Gastrocnemius medialis (tissue), 4 donors: Measurements from ENCODE around the gene ARL15. TPM values are rescaled to one million over a fixed set of nuclear protein-coding genes. Genes with fewer than 3 reads are reported as not detected.

ENCODE experiments used
- ATAC-seq, 2 donors: fragments of 150-250 bp; one replicate each; pipeline ENCODE4 v1.9.1; 2016
- DNase-seq, 2 donors: peaks; one replicate each; pipeline ENCODE4 v3.0.0-alpha.2; 2019
- H3K27ac ChIP-seq, 4 donors: fragments of 200-600 bp; sonication (generic); 1 replicate in 1 of 4; 2 replicates in 3 of 4; pipeline ENCODE4 v1.5.1; 2016 to 2018; ENCODE audit warnings: mild to moderate bottlenecking in 2 of 4, moderate library complexity in 1 of 4
- H3K27me3 ChIP-seq, 3 donors: fragments of 200-600 bp; sonication (generic) in 2 of 3; 1 replicate in 1 of 3; 2 replicates in 2 of 3; pipeline versions ENCODE4 v1.5.1 to v1.6.0; 2016 to 2019; ENCODE audit warnings: mild to moderate bottlenecking in 1 of 3, moderate library complexity in 1 of 3
- H3K36me3 ChIP-seq, 2 donors: fragments of 200-600 bp; sonication (generic) in 1 of 2; one replicate each; pipeline ENCODE4 v1.5.1; 2017 to 2018
- H3K4me1 ChIP-seq, 2 donors: fragments of 200-600 bp; sonication (generic) in 1 of 2; one replicate each; pipeline ENCODE4 v1.5.1; 2016 to 2017; ENCODE audit warnings: mild to moderate bottlenecking in 2 of 2
- H3K4me3 ChIP-seq, 4 donors: fragments of 200-600 bp; sonication (generic) in 3 of 4; 1 replicate in 1 of 4; 2 replicates in 3 of 4; pipeline ENCODE4 v1.5.1; 2016 to 2019; ENCODE audit warnings: mild to moderate bottlenecking in 2 of 4
- H3K9me3 ChIP-seq, 3 donors: fragments of 200-600 bp; sonication (generic) in 2 of 3; 1 replicate in 1 of 3; 2 replicates in 2 of 3; pipeline ENCODE4 v1.5.1; 2016 to 2019
- CTCF ChIP-seq, 5 experiments: fragments of 450-650 bp in 3 of 5; fragments of 200-600 bp in 2 of 5; sonication (generic) in 2 of 5; IDR thresholded peaks in 4 of 5; conservative IDR thresholded peaks in 1 of 5; 1 replicate in 4 of 5; 2 replicates in 1 of 5; pipeline ENCODE4 v1.5.1; 2016 to 2019; ENCODE audit warnings: antibody characterized with exemption in 5 of 5, mild to moderate bottlenecking in 3 of 5, moderate library complexity in 3 of 5
- POLR2A ChIP-seq, 2 donors: fragments of 450-650 bp; IDR thresholded peaks; one replicate each; pipeline ENCODE4 v1.6.1; 2017; ENCODE audit warnings: antibody characterized with exemption in 2 of 2, mild to moderate bottlenecking in 2 of 2, moderate library complexity in 2 of 2
- in situ Hi-C, 4 donors: fragments of 200-750 bp; cut with MboI; loops; one replicate each; pipeline versions ENCODE4 v1.15.0 to v1.8.0; 2017; ENCODE audit warnings: low sequenced_read_pairs in 4 of 4
- intact Hi-C: fragments of 100-400 bp; cut with DNase I; formaldehyde crosslinking; loops from one replicate; pipeline ENCODE4 v1.15.1; 2023; ENCODE audit warnings: low total_unique reads
- total RNA-seq, 4 donors: library from RNA; depleted of rRNA; stranded (reverse); fragments of >200 nt; gene quantifications; one replicate each; pipeline versions ENCODE4 v1.1.0 to v1.2.3, GENCODE V29; 2016

The ARL15 gene
- total RNA-seq, 4 donors from 2014 or later = 1.7 to 5.5 (median 3.2) TPM

GRCh38 chr5:54171645-54172384 is 138.6 kb downstream of the ARL15 start:
- H3K27me3 ChIP-seq = no peaks in the 10 kb centered on the region
- H3K27ac ChIP-seq = no peak overlapping the region
- TF ChIP-seq CTCF (IDR thresholded peaks at IDR 0.05 in 4 of 5, conservative IDR thresholded peaks at IDR 0.05 in 1 of 5) (no peak), POLR2A (IDR thresholded peaks at IDR 0.05) (no peak)
- intact Hi-C loops = no loop called here
- no peaks in the 10 kb centered on the region for H3K4me1 ChIP-seq
- no peaks in the 10 kb centered on the region for H3K9me3 ChIP-seq
- no peak overlapping the region for H3K4me3 ChIP-seq
- in situ Hi-C loops = no loop called here
- no peak for DNase-seq
- no peaks in the 10 kb centered on the region for H3K36me3 ChIP-seq
- no peak for ATAC-seq

- intact Hi-C loops (no loop called here), in situ Hi-C loops (no loop called here)
- Histone ChIP-seq H3K27me3 (no peaks in the 10 kb centered on the region), H3K4me3 (no peak overlapping the region), H3K9me3 (no peaks in the 10 kb centered on the region), H3K36me3 (no peaks in the 10 kb centered on the region), H3K4me1 (no peaks in the 10 kb centered on the region), H3K27ac (no peak overlapping the region)
- no peak for DNase-seq
- ATAC-seq = no peak
- TF ChIP-seq POLR2A (IDR thresholded peaks at IDR 0.05) (no peak), CTCF (IDR thresholded peaks at IDR 0.05 in 4 of 5, conservative IDR thresholded peaks at IDR 0.05 in 1 of 5) (no peak)
Measured at GRCh38 chr5:54165687-54166086, 144.7 kb downstream of the ARL15 start.

- H3K27ac ChIP-seq = no peak overlapping the region
- intact Hi-C loops = no loop called here
- H3K36me3 ChIP-seq = no peaks in the 10 kb centered on the region
- no peaks in the 10 kb centered on the region for H3K27me3 ChIP-seq
- ATAC-seq = no peak
- H3K4me3 ChIP-seq = no peak overlapping the region
- no peaks in the 10 kb centered on the region for H3K9me3 ChIP-seq
- DNase-seq = no peak
- no peaks in the 10 kb centered on the region for H3K4me1 ChIP-seq
- TF ChIP-seq CTCF (IDR thresholded peaks at IDR 0.05 in 4 of 5, conservative IDR thresholded peaks at IDR 0.05 in 1 of 5) = no peak
- no peak for TF ChIP-seq POLR2A (IDR thresholded peaks at IDR 0.05)
- in situ Hi-C loops = no loop called here
Measured at GRCh38 chr5:54162184-54162583, 148.2 kb downstream of the ARL15 start.

GRCh38 chr5:54160329-54160728 is 150.0 kb downstream of the ARL15 start:
- Histone ChIP-seq H3K4me3 (no peak overlapping the region), H3K27me3 (no peaks in the 10 kb centered on the region), H3K9me3 (no peaks in the 10 kb centered on the region), H3K27ac (no peak overlapping the region), H3K4me1 (no peaks in the 10 kb centered on the region), H3K36me3 (no peaks in the 10 kb centered on the region)
- ATAC-seq (no peak), DNase-seq (no peak)
- intact Hi-C loops (no loop called here), in situ Hi-C loops (no loop called here)
- TF ChIP-seq POLR2A (IDR thresholded peaks at IDR 0.05) (no peak), CTCF (IDR thresholded peaks at IDR 0.05 in 4 of 5, conservative IDR thresholded peaks at IDR 0.05 in 1 of 5) (no peak)

GRCh38 chr5:54159893-54160195 is 150.5 kb downstream of the ARL15 start:
- intact Hi-C loops = no loop called here
- no peak overlapping the region for H3K27ac ChIP-seq
- no peaks in the 10 kb centered on the region for H3K27me3 ChIP-seq
- no peaks in the 10 kb centered on the region for H3K4me1 ChIP-seq
- in situ Hi-C loops = no loop called here
- TF ChIP-seq POLR2A (IDR thresholded peaks at IDR 0.05) (no peak), CTCF (IDR thresholded peaks at IDR 0.05 in 4 of 5, conservative IDR thresholded peaks at IDR 0.05 in 1 of 5) (no peak)
- DNase-seq (no peak), ATAC-seq (no peak)
- H3K36me3 ChIP-seq = no peaks in the 10 kb centered on the region
- H3K9me3 ChIP-seq = no peaks in the 10 kb centered on the region
- no peak overlapping the region for H3K4me3 ChIP-seq
